Stimulated activated memory B cell treated with anti-CD40 and anti-IgM and Interleukin-4, amounts not matched to agents 10 μg/mL and 1 μg/mL and 100 μg/mL, for 72 hours (primary cell): ENCODE measurements around the gene RBX1.
"Not testable (repeated sequence)": the region's sequence is repeated elsewhere in the genome, so short reads cannot be mapped to it uniquely, and the experiment has no call there.

Source experiments
- ATAC-seq: fragments of 150-1000 bp; cut with Tn5 transposase; 2 replicates; pipeline ENCODE4 v1.10.0; 2021
- H3K27ac Mint-ChIP-seq: one replicate; pipeline ENCODE4 v1.8.0; 2022; ENCODE audit warnings: mild to moderate bottlenecking, mixed read lengths
- H3K27me3 Mint-ChIP-seq: one replicate; pipeline ENCODE4 v1.8.0; 2022; ENCODE audit warnings: mixed read lengths
- H3K36me3 Mint-ChIP-seq: one replicate; pipeline ENCODE4 v1.8.0; 2022; ENCODE audit warnings: mixed read lengths
- H3K4me1 Mint-ChIP-seq: one replicate; pipeline ENCODE4 v1.8.0; 2022; ENCODE audit warnings: mixed read lengths
- H3K4me3 Mint-ChIP-seq: one replicate; pipeline ENCODE4 v1.8.0; 2022; ENCODE audit warnings: mild to moderate bottlenecking, moderate library complexity, mixed read lengths
- H3K9me3 Mint-ChIP-seq: one replicate; pipeline ENCODE4 v1.8.0; 2022; ENCODE audit warnings: mixed read lengths

Gene RBX1

DNA sequence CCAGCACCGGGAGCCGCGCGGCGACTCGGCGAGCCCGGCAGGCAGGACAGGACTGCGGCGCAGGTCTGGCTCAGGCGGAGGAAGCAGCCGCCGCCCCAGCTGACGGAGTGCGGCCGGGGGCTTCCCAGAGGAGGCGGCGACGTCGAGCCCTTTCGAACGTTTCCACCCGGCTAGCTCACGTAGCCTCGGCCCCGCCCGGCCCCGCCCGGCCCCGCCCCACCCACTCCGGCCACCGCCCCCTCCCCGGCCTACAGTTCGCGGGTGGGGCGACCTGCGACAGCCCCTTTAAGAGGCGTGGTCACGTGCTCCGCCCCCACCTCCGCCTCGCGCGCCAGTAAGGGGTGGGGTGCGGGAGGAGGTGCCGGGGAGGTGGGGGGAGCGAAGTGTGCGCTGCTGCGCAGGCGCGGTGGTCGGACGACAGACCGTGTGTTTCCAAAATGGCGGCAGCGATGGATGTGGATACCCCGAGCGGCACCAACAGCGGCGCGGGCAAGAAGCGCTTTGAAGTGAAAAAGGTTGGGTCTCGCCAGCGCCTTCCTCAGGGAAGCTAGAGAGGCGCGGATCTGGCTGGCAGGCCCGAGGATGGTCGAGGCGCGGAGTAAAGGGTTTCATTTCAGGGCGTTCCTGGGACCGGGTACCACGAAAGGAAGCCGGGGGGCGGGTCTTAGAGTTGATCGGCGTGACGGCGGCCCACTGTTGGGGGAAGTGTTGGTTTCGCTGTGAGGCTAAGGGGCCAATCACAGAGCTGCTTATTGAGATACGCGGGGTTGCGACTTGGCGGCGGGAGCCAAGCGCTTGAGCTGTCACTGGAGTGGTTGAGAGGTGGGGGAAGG lies at the start of gene RBX1:
Gene RBX1 (plus strand): TSS at position 417 of the 833 bp plus-strand sequence. CDS start 21 bp downstream, at position 438.
- Mint-ChIP-seq H3K9me3 (no peaks in the 10 kb centered on the region), H3K4me3 (peak within 1 kb of the TSS; percentile 98), H3K4me1 (peaks cover 37% of the 10 kb centered on the region), H3K27ac (peak within 1 kb of the TSS; percentile 92), H3K27me3 (no peaks in the 10 kb centered on the region), H3K36me3 (peaks cover 24% of the 10 kb centered on the region)
- peak; percentile 95 for ATAC-seq

DNA sequence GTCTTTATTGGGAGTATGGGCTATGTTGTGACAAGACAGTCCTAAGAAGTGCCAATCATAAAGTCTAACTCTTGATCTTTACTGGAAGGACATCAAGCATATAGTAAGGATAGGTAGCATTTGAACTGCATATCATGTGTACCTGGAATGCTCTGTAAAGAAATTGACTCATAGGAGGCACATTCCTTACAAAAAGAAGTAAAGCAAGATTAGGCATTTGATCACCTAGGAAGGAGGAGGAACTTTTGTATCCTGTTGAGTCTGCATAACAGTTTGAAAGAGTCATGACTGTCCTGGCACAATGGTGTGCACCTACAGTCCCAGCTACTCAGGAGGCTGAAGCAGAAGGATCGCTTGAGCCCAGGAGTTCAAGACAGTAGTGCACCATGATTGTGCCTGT lies 47.1 kb upstream of the RBX1 start:
- no peak for ATAC-seq
- H3K27ac Mint-ChIP-seq: no peak overlapping the region
- no peak overlapping the region for H3K4me3 Mint-ChIP-seq
- H3K4me1 Mint-ChIP-seq: peaks cover 4% of the 10 kb centered on the region
- H3K9me3 Mint-ChIP-seq: no peaks in the 10 kb centered on the region
- no peaks in the 10 kb centered on the region for H3K27me3 Mint-ChIP-seq
- H3K36me3 Mint-ChIP-seq: peaks cover 21% of the 10 kb centered on the region

DNA sequence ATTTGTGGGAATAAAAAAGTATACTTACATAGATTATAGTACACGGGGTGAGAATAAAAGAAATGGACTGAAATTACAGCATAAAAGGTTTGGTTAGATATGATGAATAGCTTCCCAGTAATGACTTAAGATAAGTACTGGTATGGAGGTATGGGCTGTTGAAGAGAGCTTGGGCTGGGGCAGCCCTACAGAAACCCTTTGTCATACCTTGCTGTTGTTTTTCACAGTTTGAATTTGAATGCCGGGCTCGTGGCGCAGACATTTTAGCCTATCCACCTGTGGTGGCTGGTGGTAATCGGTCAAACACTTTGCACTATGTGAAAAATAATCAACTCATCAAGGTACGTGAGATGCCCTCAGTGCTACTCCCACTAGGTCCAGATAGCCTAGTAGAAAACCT lies 42.3 kb upstream of the RBX1 start:
- peaks cover 26% of the 10 kb centered on the region for H3K36me3 Mint-ChIP-seq
- no peaks in the 10 kb centered on the region for H3K9me3 Mint-ChIP-seq
- H3K27ac Mint-ChIP-seq: no peak overlapping the region
- no peaks in the 10 kb centered on the region for H3K27me3 Mint-ChIP-seq
- H3K4me1 Mint-ChIP-seq: no peaks in the 10 kb centered on the region
- H3K4me3 Mint-ChIP-seq: no peak overlapping the region
- no peak for ATAC-seq

- no peak overlapping the region for H3K4me3 Mint-ChIP-seq
- no peaks in the 10 kb centered on the region for H3K27me3 Mint-ChIP-seq
- H3K4me1 Mint-ChIP-seq: no peaks in the 10 kb centered on the region
- no peaks in the 10 kb centered on the region for H3K9me3 Mint-ChIP-seq
- peaks cover 28% of the 10 kb centered on the region for H3K36me3 Mint-ChIP-seq
- no peak overlapping the region for H3K27ac Mint-ChIP-seq
- no peak for ATAC-seq
Observed at GRCh38 chr22:40911772-40912171, 39.4 kb upstream of the RBX1 start.

DNA sequence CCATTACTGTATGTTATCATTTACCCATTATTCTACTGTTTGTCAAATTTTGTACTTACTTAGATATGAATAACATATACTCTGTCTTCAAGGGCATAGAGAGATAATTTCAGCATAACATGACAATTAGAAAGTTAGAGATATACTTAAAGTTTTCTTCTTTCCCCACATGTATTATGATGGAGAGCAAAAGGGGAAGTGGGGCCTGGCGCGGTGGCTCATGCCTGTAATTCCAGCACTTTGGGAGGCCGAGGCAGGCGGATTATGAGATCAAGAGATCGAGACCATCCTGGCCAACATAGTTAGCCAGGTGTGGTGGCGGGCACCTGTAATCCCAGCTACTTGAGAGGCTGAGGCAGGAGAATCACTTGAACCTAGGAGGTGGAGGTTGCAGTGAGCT lies 38.2 kb upstream of the RBX1 start:
- H3K27ac Mint-ChIP-seq, H3K4me1 Mint-ChIP-seq, ATAC-seq, H3K9me3 Mint-ChIP-seq, H3K4me3 Mint-ChIP-seq, H3K27me3 Mint-ChIP-seq: not testable (repeated sequence)
- H3K36me3 Mint-ChIP-seq: peaks cover 20% of the 10 kb centered on the region

DNA sequence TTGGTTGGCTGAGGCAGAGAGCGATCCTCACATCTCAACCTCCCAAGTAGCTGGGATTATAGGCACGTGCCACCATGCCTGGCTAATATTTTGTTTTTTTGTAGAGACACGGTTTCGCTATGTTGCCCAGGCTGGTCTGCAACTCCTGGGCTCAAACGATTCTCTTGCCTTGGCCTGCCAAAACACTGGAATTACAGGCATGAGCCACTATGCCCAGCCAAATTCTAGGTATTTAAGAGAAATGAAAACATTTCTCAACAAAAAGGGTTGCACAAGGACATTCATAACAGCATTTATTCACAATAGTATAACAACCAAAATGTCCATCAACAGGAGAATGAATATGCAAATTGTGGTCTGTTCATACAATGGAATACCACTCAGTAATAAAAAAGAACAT lies 31.7 kb upstream of the RBX1 start:
- H3K27ac Mint-ChIP-seq: no peak overlapping the region
- H3K27me3 Mint-ChIP-seq: no peaks in the 10 kb centered on the region
- no peak for ATAC-seq
- no peak overlapping the region for H3K4me3 Mint-ChIP-seq
- H3K9me3 Mint-ChIP-seq: no peaks in the 10 kb centered on the region
- H3K4me1 Mint-ChIP-seq: peaks cover 7% of the 10 kb centered on the region
- H3K36me3 Mint-ChIP-seq: peaks cover 20% of the 10 kb centered on the region

DNA sequence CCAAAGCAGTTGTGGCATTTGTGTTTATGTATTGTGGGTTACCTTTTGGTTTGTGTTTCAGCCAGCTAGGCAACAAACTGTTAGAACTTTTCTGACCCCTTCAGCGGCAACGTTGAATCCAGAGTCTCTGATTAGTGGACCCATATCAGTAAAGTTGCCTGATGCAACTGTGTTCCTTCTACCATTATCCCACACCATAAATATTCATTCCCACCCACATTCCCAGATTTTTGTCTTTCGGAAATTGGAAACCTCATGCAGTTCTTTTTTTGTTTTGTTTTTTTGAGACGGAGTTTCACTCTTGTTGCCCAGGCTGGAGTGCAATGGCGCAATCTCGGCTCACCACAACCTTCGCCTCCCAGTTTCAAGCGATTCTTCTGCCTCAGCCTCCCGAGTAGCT lies 30.7 kb upstream of the RBX1 start:
- no peaks in the 10 kb centered on the region for H3K27me3 Mint-ChIP-seq
- ATAC-seq: no peak

GRCh38 chr22:40922484-40923303 lies 28.5 kb upstream of the RBX1 start:
- H3K27me3 Mint-ChIP-seq: no peaks in the 10 kb centered on the region
- peak overlapping the region; percentile 82 for H3K27ac Mint-ChIP-seq
- H3K9me3 Mint-ChIP-seq: no peaks in the 10 kb centered on the region
- ATAC-seq: peak; percentile 76
- peaks cover 26% of the 10 kb centered on the region for H3K36me3 Mint-ChIP-seq
- H3K4me1 Mint-ChIP-seq: peaks cover 7% of the 10 kb centered on the region
- peak overlapping the region; percentile 25 for H3K4me3 Mint-ChIP-seq

More for the DNA sequence above, 30.7 kb upstream of the RBX1 start:
- no peak overlapping the region for H3K27ac Mint-ChIP-seq
- H3K36me3 Mint-ChIP-seq: peaks cover 24% of the 10 kb centered on the region
- H3K4me3 Mint-ChIP-seq: no peak overlapping the region
- peaks cover 7% of the 10 kb centered on the region for H3K4me1 Mint-ChIP-seq
- no peaks in the 10 kb centered on the region for H3K9me3 Mint-ChIP-seq

- Mint-ChIP-seq H3K9me3 (no peaks in the 10 kb centered on the region), H3K27me3 (no peaks in the 10 kb centered on the region), H3K4me3 (no peak overlapping the region), H3K4me1 (no peaks in the 10 kb centered on the region), H3K36me3 (peaks cover 26% of the 10 kb centered on the region), H3K27ac (no peak overlapping the region)
- no peak for ATAC-seq
Observed at GRCh38 chr22:40928657-40929056, 22.5 kb upstream of the RBX1 start.

GRCh38 chr22:40932396-40932795 lies 18.8 kb upstream of the RBX1 start:
- H3K4me3 Mint-ChIP-seq: no peak overlapping the region
- H3K9me3 Mint-ChIP-seq: no peaks in the 10 kb centered on the region
- H3K27me3 Mint-ChIP-seq: no peaks in the 10 kb centered on the region
- H3K4me1 Mint-ChIP-seq: no peaks in the 10 kb centered on the region
- H3K36me3 Mint-ChIP-seq: peaks cover 6% of the 10 kb centered on the region
- no peak for ATAC-seq
- no peak overlapping the region for H3K27ac Mint-ChIP-seq

DNA sequence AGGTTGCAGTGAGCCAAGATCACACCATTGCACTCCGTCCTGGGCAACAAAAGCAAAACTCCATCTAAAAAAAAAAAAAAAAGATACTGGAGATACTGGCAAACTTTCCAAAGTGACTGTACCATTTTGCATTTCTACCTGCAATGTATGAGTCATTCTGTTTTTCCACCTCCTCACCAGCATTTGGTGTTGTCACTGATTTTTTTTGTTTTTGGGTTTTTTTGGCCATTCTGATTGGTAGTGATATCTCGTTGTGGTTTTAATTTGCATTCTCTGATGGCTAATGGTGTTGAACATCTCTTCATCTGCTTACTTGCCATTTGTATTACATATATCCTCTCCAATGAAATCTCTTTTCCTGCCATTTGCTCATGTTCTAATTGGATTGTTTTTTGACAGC lies 12.0 kb upstream of the RBX1 start:
- H3K9me3 Mint-ChIP-seq: no peaks in the 10 kb centered on the region
- no peak overlapping the region for H3K4me3 Mint-ChIP-seq
- no peak for ATAC-seq
- H3K27ac Mint-ChIP-seq: peak overlapping the region; percentile 41
- peaks cover 38% of the 10 kb centered on the region for H3K4me1 Mint-ChIP-seq
- no peaks in the 10 kb centered on the region for H3K36me3 Mint-ChIP-seq
- no peaks in the 10 kb centered on the region for H3K27me3 Mint-ChIP-seq

- Mint-ChIP-seq H3K27ac (peak overlapping the region; percentile 92), H3K36me3 (peaks cover 21% of the 10 kb centered on the region), H3K4me3 (peak overlapping the region; percentile 98), H3K9me3 (no peaks in the 10 kb centered on the region), H3K27me3 (no peaks in the 10 kb centered on the region), H3K4me1 (peaks cover 29% of the 10 kb centered on the region)
- ATAC-seq: no peak
Observed at GRCh38 chr22:40951795-40952605, 822 bp downstream of the RBX1 start.

DNA sequence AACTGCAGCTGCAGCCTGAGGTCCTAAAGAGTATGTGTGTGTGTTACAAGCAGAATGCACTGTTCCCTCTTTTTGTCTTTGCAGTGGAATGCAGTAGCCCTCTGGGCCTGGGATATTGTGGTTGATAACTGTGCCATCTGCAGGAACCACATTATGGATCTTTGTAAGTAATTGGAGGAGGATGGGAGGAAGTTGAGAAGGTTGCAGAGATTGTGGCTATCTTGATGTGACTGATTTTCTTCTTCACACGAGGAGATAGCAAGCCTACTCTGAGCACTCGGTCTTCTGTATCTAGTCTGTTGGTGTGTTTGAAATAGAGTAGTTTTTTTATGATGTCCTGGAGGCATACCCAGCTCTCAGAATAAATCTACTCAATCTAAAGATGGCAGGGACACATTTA lies 2.3 kb downstream of the RBX1 start:
- Mint-ChIP-seq H3K27ac (peak overlapping the region; percentile 25), H3K4me1 (peaks cover 35% of the 10 kb centered on the region), H3K9me3 (no peaks in the 10 kb centered on the region), H3K36me3 (peaks cover 27% of the 10 kb centered on the region), H3K27me3 (no peaks in the 10 kb centered on the region), H3K4me3 (peak overlapping the region; percentile 44)
- ATAC-seq: no peak

DNA sequence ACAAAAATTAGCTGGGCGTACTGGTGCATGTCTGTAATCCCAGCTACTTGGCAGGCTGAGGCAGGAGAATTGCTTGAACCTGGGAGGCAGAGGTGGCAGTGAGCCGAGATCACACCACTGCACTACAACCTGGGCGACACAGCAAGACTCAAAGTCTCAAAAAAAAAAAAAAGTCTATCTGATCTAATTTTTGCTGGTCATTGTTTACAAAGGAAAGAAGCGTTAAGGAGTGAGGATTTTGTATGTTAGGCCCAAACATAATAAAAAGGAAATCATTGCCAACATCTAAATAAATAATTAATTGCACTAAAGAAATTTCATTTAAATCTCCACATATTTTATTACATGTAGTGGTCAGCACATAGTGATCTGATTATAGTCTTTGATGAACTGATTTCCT lies 2.9 kb downstream of the RBX1 start:
- H3K9me3 Mint-ChIP-seq: no peaks in the 10 kb centered on the region
- no peak for ATAC-seq
- no peak overlapping the region for H3K4me3 Mint-ChIP-seq
- peaks cover 30% of the 10 kb centered on the region for H3K36me3 Mint-ChIP-seq
- peaks cover 35% of the 10 kb centered on the region for H3K4me1 Mint-ChIP-seq
- peak overlapping the region; percentile 25 for H3K27ac Mint-ChIP-seq
- no peaks in the 10 kb centered on the region for H3K27me3 Mint-ChIP-seq

GRCh38 chr22:40955571-40955970 lies 4.4 kb downstream of the RBX1 start:
- Mint-ChIP-seq H3K27ac (no peak overlapping the region), H3K27me3 (no peaks in the 10 kb centered on the region), H3K9me3 (no peaks in the 10 kb centered on the region), H3K4me1 (peaks cover 49% of the 10 kb centered on the region), H3K4me3 (no peak overlapping the region), H3K36me3 (peaks cover 37% of the 10 kb centered on the region)
- no peak for ATAC-seq
